Heart left ventricle (tissue), 16 donors: ENCODE measurements around the gene UNC5C. TPM values are rescaled to one million over a fixed set of nuclear protein-coding genes. Genes with fewer than 3 reads are reported as not detected.

Source experiments
- ATAC-seq, 4 donors: fragments of 200-7000 bp; cut with Tn5 transposase; one replicate each; pipeline ENCODE4 v1.9.1; 2020 to 2022; ENCODE audit warnings: moderate library complexity in 4 of 4, mild to moderate bottlenecking in 3 of 4, moderate number of reproducible peaks in 1 of 4
- DNase-seq, 5 donors: peaks; one replicate each; pipeline ENCODE4 v3.0.0-alpha.2; 2020
- H3K27ac ChIP-seq, 12 donors: fragments of 200-600 bp; sonication (generic) in 4 of 12; one replicate each; pipeline versions ENCODE4 v1.5.0 to v1.8.0; 2016 to 2022; ENCODE audit warnings: mild to moderate bottlenecking in 2 of 12
- H3K27me3 ChIP-seq, 9 donors: fragments of 200-600 bp; sonication (generic) in 2 of 9; one replicate each; pipeline versions ENCODE4 v1.5.1 to v1.8.0; 2016 to 2022; ENCODE audit warnings: mild to moderate bottlenecking in 3 of 9
- H3K36me3 ChIP-seq, 9 donors: fragments of 200-600 bp; sonication (generic) in 2 of 9; one replicate each; pipeline versions ENCODE4 v1.5.0 to v1.8.0; 2018 to 2022; ENCODE audit warnings: mild to moderate bottlenecking in 2 of 9
- H3K4me1 ChIP-seq, 12 donors: fragments of 200-600 bp; sonication (generic) in 4 of 12; one replicate each; pipeline versions ENCODE4 v1.5.0 to v1.8.0; 2016 to 2022; ENCODE audit warnings: mild to moderate bottlenecking in 3 of 12
- H3K4me3 ChIP-seq, 12 donors: fragments of 200-600 bp; sonication (generic) in 4 of 12; one replicate each; pipeline versions ENCODE4 v1.5.0 to v1.8.0; 2017 to 2022; ENCODE audit warnings: mild to moderate bottlenecking in 9 of 12, moderate library complexity in 4 of 12
- H3K9me3 ChIP-seq, 12 donors: fragments of 200-600 bp; sonication (generic) in 4 of 12; one replicate each; pipeline versions ENCODE4 v1.5.0 to v1.8.0; 2016 to 2022; ENCODE audit warnings: mild to moderate bottlenecking in 1 of 12
- CTCF ChIP-seq, 12 donors: fragments of 200-600 bp; sonication (generic) in 4 of 12; IDR thresholded peaks; one replicate each; pipeline versions ENCODE4 v1.5.0 to v1.8.0; 2018 to 2022; ENCODE audit warnings: antibody characterized with exemption in 12 of 12, mild to moderate bottlenecking in 5 of 12
- POLR2A ChIP-seq, 2 donors: fragments of 450-650 bp; IDR thresholded peaks; one replicate each; pipeline ENCODE4 v1.6.1; 2017; ENCODE audit warnings: antibody characterized with exemption in 2 of 2, mild to moderate bottlenecking in 2 of 2, moderate library complexity in 2 of 2
- WGBS, 4 donors: extraction: QIAGEN DNeasy Blood & Tissue Kit in 2 of 4; methylation state at CpG; one replicate each; pipeline versions ENCODE4 v1.1.5 to v1.1.7; 2013 to 2018; 5-methylcytosine and 5-hydroxymethylcytosine counted together
- intact Hi-C, 10 donors: fragments of 100-400 bp; cut with DNase I; formaldehyde crosslinking; loops; one replicate each; pipeline versions ENCODE4 v1.11.1 to v1.14.2; 2022
- polyA plus RNA-seq, 2 donors: library from polyadenylated mRNA; stranded (reverse); fragments of 200-250 nt; gene quantifications; one replicate each; pipeline ENCODE4 v1.2.3, GENCODE V29; 2013
- total RNA-seq, 9 donors: library from RNA; depleted of rRNA in 2 of 9; stranded (reverse); fragments of >200 nt in 2 of 9; fragmentation: NEBNext Ultra II Directional in 3 of 9; extraction: Animal tissue kit (Norgen Biotek cat#: 25700) in 3 of 9; gene quantifications; one replicate each; pipeline versions ENCODE4 v1.1.0 to v1.2.4, GENCODE V29; 2016 to 2023
- donor health status: ischemic (EF 13 %, LVEDD 7.1; RV severe dilation, severe dysfunction).
- donor health status: healthy with polysubstance abuse.
- donor health status: DM: no; HTN: yes; CAD: no.
- donor health status: DM: no; HTN: no; CAD: no.
- donor health status: ischemic (EF 25% LVEDD 6.9; RV normal size, moderate dysfunction).
- donor health status: ischemic (EF 25% LVEDD 5.7; RV mildly dilated, moderate dysfunction).
- donor health status: healthy.
- donor health status: DM: yes; HTN: yes; CAD: no.
- donor health status: ischemic (EF 35%, LVEDD 5.7; RV mildly dilated, moderate dysfunction).
- donor health status: nonischemic (EF 11% LVEDD 7.7; RV severe dilation, severe dysfunction).
- donor health status: DM: yes; HTN: yes; CAD: no.
- donor health status: PGD.
- donor health status: ischemic (EF 29% LVEDD 5.4; RV normal size, mild dysfunction).
- donor health status: nonischemic (EF 23%, LVEDD 6.1; RV moderate dilation, normal function).

Gene UNC5C
- total and polyA plus RNA-seq, 11 donors = 0.23 to 2.8 (median 1.7) TPM

GRCh38 chr4:95549246-95550114, 707 bp upstream of the UNC5C start:
- no peaks in the 10 kb centered on the region for H3K9me3 ChIP-seq
- no peaks in the 10 kb centered on the region for H3K36me3 ChIP-seq
- WGBS, 4 donors = 0 to 1% (median 1%) methylated on average over 22 to 64 of the region's 64 CpGs
- intact Hi-C loops = loop anchor here in 2 of 10 donors (10.0 kb wide), 2 partner anchors 75 to 385 kb away; no protein-coding TSS in a partner anchor
- DNase-seq = peak; percentile 59 to 80 (median 68)
- peaks cover 3 to 49% (median 18%) of the 10 kb centered on the region in 9 donors for H3K27me3 ChIP-seq
- peaks cover 0 to 24% (median 0%) of the 10 kb centered on the region in 12 donors for H3K4me1 ChIP-seq
- H3K27ac ChIP-seq = peak overlapping the region; percentile 69 to 90 (median 84)
- ATAC-seq = peak; percentile 50 to 79 (median 63)
- no peak for TF ChIP-seq POLR2A (IDR thresholded peaks at IDR 0.05)
- TF ChIP-seq CTCF (IDR thresholded peaks at IDR 0.05) = no peak
- H3K4me3 ChIP-seq = peak overlapping the region; percentile 46 to 78 (median 68)

- 1 to 2% (median 1%) methylated on average over 32 to 41 of the region's 41 CpGs for WGBS, 4 donors
- peaks cover 0 to 24% (median 0%) of the 10 kb centered on the region in 12 donors for H3K4me1 ChIP-seq
- TF ChIP-seq CTCF (IDR thresholded peaks at IDR 0.05) (no peak), POLR2A (IDR thresholded peaks at IDR 0.05) (no peak)
- H3K4me3 ChIP-seq = peak overlapping the region; percentile 46 to 78 (median 68)
- H3K27me3 ChIP-seq = peaks cover 3 to 49% (median 18%) of the 10 kb centered on the region in 9 donors
- peak overlapping the region; percentile 12 to 90 (median 84) for H3K27ac ChIP-seq
- DNase-seq (peak in 3 of 5 donors; percentile 29 to 71 (median 43)), ATAC-seq (peak in 2 of 4 donors; percentile 22 to 25)
- H3K9me3 ChIP-seq = no peaks in the 10 kb centered on the region
- no peaks in the 10 kb centered on the region for H3K36me3 ChIP-seq
- intact Hi-C loops = loop anchor here in 2 of 10 donors (10.0 kb wide), 2 partner anchors 77 to 383 kb away; no protein-coding TSS in a partner anchor
These were observed 880 bp downstream of the UNC5C start for GRCh38 chr4:95547715-95548471.

GRCh38 chr4:95546866-95547714, 1.7 kb downstream of the UNC5C start:
- DNase-seq = peak in 1 of 5 donors; percentile 24
- Histone ChIP-seq H3K4me3 (peak overlapping the region; percentile 46 to 78 (median 68)), H3K9me3 (no peaks in the 10 kb centered on the region), H3K27ac (peak overlapping the region in 11 of 12 donors; percentile 56 to 90 (median 85)), H3K27me3 (peaks cover 3 to 49% (median 18%) of the 10 kb centered on the region in 9 donors), H3K36me3 (no peaks in the 10 kb centered on the region), H3K4me1 (peaks cover 0 to 24% (median 0%) of the 10 kb centered on the region in 12 donors)
- intact Hi-C loops = loop anchor here in 2 of 10 donors (10.0 kb wide), 2 partner anchors 78 to 382 kb away; no protein-coding TSS in a partner anchor
- WGBS, 4 donors = 10 to 12% (median 11%) methylated on average over 21 to 22 of the region's 22 CpGs
- ATAC-seq = no peak
- no peak for TF ChIP-seq CTCF (IDR thresholded peaks at IDR 0.05)
- TF ChIP-seq POLR2A (IDR thresholded peaks at IDR 0.05) = no peak
